AG04450 (cell line): ENCODE results near the gene CHDH. TPM values are rescaled to one million over a fixed set of nuclear protein-coding genes. Genes with fewer than 3 reads are reported as not detected.
A peak's percentile ranks its signal among the peaks of the same experiment; 100 is the strongest.

Experiments
- CTCF ChIA-PET: fragments of 300-600, 350-600 bp; formaldehyde crosslinking; extraction: SDS; loops from one replicate; lab custom pipeline; 2022; ENCODE audit warnings: antibody characterized with exemption, inconsistent platforms; lab: Charles Lee
- POLR2A ChIA-PET: fragments of 350-600 bp; formaldehyde crosslinking; extraction: SDS; loops from one replicate; lab custom pipeline; 2021; ENCODE audit warnings: antibody characterized with exemption, inconsistent platforms; lab: Yijun Ruan, JAX
- DNase-seq: peaks from one replicate; pipeline ENCODE4 v3.0.0-alpha.2; 2011; ENCODE audit warnings: low read depth, low spot score
- H3K27ac ChIP-seq: one replicate; pipeline ENCODE4 v1.5.1; 2012; ENCODE audit warnings: low read depth, low read length, control low read depth
- H3K27me3 ChIP-seq: one replicate; pipeline ENCODE4 v1.6.0; 2012; ENCODE audit warnings: low read length; ENCODE audit not compliant: control insufficient read depth, insufficient read depth
- H3K4me3 ChIP-seq: 2 replicates; pipeline ENCODE4 v1.5.1; 2011; ENCODE audit warnings: mild to moderate bottlenecking, low read depth, low read length, control low read depth
- H3K9me3 ChIP-seq: 2 replicates; pipeline ENCODE4 v1.5.1; 2012; ENCODE audit warnings: low read length; ENCODE audit not compliant: control insufficient read depth, insufficient read depth
- CTCF ChIP-seq: IDR thresholded peaks from 2 replicates; pipeline ENCODE4 v1.5.1; 2011; ENCODE audit warnings: low read depth, low read length, control low read depth, inconsistent platforms
- polyA plus RNA-seq: library from polyadenylated mRNA; depleted of rRNA; stranded (reverse); fragments of >200 nt; gene quantifications from 2 replicates; pipeline ENCODE4 v1.2.3, GENCODE V29; 2011

CHDH gene
- polyA plus RNA-seq, 1 experiment = 0.01 TPM

- ChIA-PET CTCF (interaction anchor here (1.0 kb wide), 1 partner anchor 31 kb away, joined by 3 read pairs; no protein-coding TSS in a partner anchor), POLR2A (no interaction called here)
- no peak for TF ChIP-seq CTCF
- DNase-seq = peak; percentile 8
- Histone ChIP-seq H3K27ac (peak overlapping the region; percentile 84), H3K27me3 (peaks cover 15% of the 10 kb centered on the region), H3K4me3 (no peak overlapping the region), H3K9me3 (no peaks in the 10 kb centered on the region)
Measured at GRCh38 chr3:53773021-53773436, 73.2 kb downstream of the CHDH start.

GRCh38 chr3:53772562-53772961 is 73.7 kb downstream of the CHDH start:
- no peak overlapping the region for H3K4me3 ChIP-seq
- CTCF ChIA-PET = interaction anchor here (1.0 kb wide), 1 partner anchor 31 kb away, joined by 3 read pairs; no protein-coding TSS in a partner anchor
- DNase-seq = no peak
- H3K27me3 ChIP-seq = peaks cover 18% of the 10 kb centered on the region
- no peak for TF ChIP-seq CTCF
- POLR2A ChIA-PET = no interaction called here
- no peak overlapping the region for H3K27ac ChIP-seq
- no peaks in the 10 kb centered on the region for H3K9me3 ChIP-seq

- CTCF ChIA-PET = no interaction called here
- no peak for TF ChIP-seq CTCF
- no peaks in the 10 kb centered on the region for H3K9me3 ChIP-seq
- H3K4me3 ChIP-seq = no peak overlapping the region
- DNase-seq = no peak
- H3K27ac ChIP-seq = no peak overlapping the region
- peaks cover 21% of the 10 kb centered on the region for H3K27me3 ChIP-seq
- POLR2A ChIA-PET = no interaction called here
Measured at GRCh38 chr3:53768478-53769459, 77.5 kb downstream of the CHDH start.

- H3K4me3 ChIP-seq = no peak overlapping the region
Measured at GRCh38 chr3:53766706-53767105, 79.5 kb downstream of the CHDH start.

More at GRCh38 chr3:53766706-53767105, 79.5 kb downstream of the CHDH start:
- Histone ChIP-seq H3K9me3 (no peaks in the 10 kb centered on the region), H3K27ac (no peak overlapping the region), H3K27me3 (peaks cover 24% of the 10 kb centered on the region)
- no peak for DNase-seq
- ChIA-PET CTCF (interaction anchor here (0.9 kb wide), 1 partner anchor 172 kb away, joined by 3 read pairs; no protein-coding TSS in a partner anchor), POLR2A (no interaction called here)
- TF ChIP-seq CTCF = 0 out of 2 replicates have a peak, but pooled peaks have one; percentile 4
